ENCODE results near the gene TRAPPC10. TPM values are rescaled to one million over a fixed set of nuclear protein-coding genes. Genes with fewer than 3 reads are reported as not detected.

The TRAPPC10 gene
- total and polyA plus RNA-seq, 2 donors: 11.2 to 27.8 TPM

- H3K27ac ChIP-seq (ENCODE audit: low read depth): no peak overlapping the region
- DNase-seq (ENCODE audit: extremely low spot score): no peak
- H3K4me1 ChIP-seq (ENCODE audit: insufficient read depth): no peaks in the 10 kb centered on the region
- no peak overlapping the region for H3K4me3 ChIP-seq (ENCODE audit: low read depth, low read length)
- no peaks in the 10 kb centered on the region for H3K36me3 ChIP-seq (ENCODE audit: insufficient read depth)
- WGBS: 87% methylated on average over 5 of the region's 5 CpGs
Observed at GRCh38 chr21:44049182-44049581, 37.1 kb downstream of the TRAPPC10 start.

GRCh38 chr21:44049606-44050005 lies 37.5 kb downstream of the TRAPPC10 start:
- no peak for DNase-seq (ENCODE audit: extremely low spot score)
- no peaks in the 10 kb centered on the region for H3K4me1 ChIP-seq (ENCODE audit: insufficient read depth)
- H3K27ac ChIP-seq (ENCODE audit: low read depth): no peak overlapping the region
- no peak overlapping the region for H3K4me3 ChIP-seq (ENCODE audit: low read depth, low read length)
- WGBS: 96% methylated on average over 3 of the region's 3 CpGs
- no peaks in the 10 kb centered on the region for H3K36me3 ChIP-seq (ENCODE audit: insufficient read depth)

- Histone ChIP-seq H3K4me1 (ENCODE audit: insufficient read depth) (no peaks in the 10 kb centered on the region), H3K4me3 (ENCODE audit: low read depth, low read length) (no peak overlapping the region), H3K27ac (ENCODE audit: low read depth) (no peak overlapping the region), H3K36me3 (ENCODE audit: insufficient read depth) (no peaks in the 10 kb centered on the region)
- WGBS: 85% methylated on average over 5 of the region's 5 CpGs
- no peak for DNase-seq (ENCODE audit: extremely low spot score)
Observed at GRCh38 chr21:44050276-44050675, 38.2 kb downstream of the TRAPPC10 start.

- Histone ChIP-seq H3K4me3 (ENCODE audit: low read depth, low read length) (no peak overlapping the region), H3K36me3 (ENCODE audit: insufficient read depth) (no peaks in the 10 kb centered on the region), H3K4me1 (ENCODE audit: insufficient read depth) (no peaks in the 10 kb centered on the region), H3K27ac (ENCODE audit: low read depth) (no peak overlapping the region)
- 50% methylated on average over 11 of the region's 11 CpGs for WGBS
- no peak for DNase-seq (ENCODE audit: extremely low spot score)
Observed at GRCh38 chr21:44051462-44051941, 39.4 kb downstream of the TRAPPC10 start.

GRCh38 chr21:44052071-44052829 lies 40.1 kb downstream of the TRAPPC10 start:
- H3K4me1 ChIP-seq (ENCODE audit: insufficient read depth): no peaks in the 10 kb centered on the region
- no peak for DNase-seq (ENCODE audit: extremely low spot score)
- H3K27ac ChIP-seq (ENCODE audit: low read depth): no peak overlapping the region
- WGBS: 68% methylated on average over 14 of the region's 14 CpGs
- no peaks in the 10 kb centered on the region for H3K36me3 ChIP-seq (ENCODE audit: insufficient read depth)
- no peak overlapping the region for H3K4me3 ChIP-seq (ENCODE audit: low read depth, low read length)

GRCh38 chr21:44052830-44053226 lies 40.7 kb downstream of the TRAPPC10 start:
- WGBS: 92% methylated on average over 6 of the region's 6 CpGs
- H3K36me3 ChIP-seq (ENCODE audit: insufficient read depth): no peaks in the 10 kb centered on the region
- H3K27ac ChIP-seq (ENCODE audit: low read depth): no peak overlapping the region
- no peak for DNase-seq (ENCODE audit: extremely low spot score)
- H3K4me1 ChIP-seq (ENCODE audit: insufficient read depth): no peaks in the 10 kb centered on the region
- H3K4me3 ChIP-seq (ENCODE audit: low read depth, low read length): no peak overlapping the region

- no peaks in the 10 kb centered on the region for H3K4me1 ChIP-seq (ENCODE audit: insufficient read depth)
- DNase-seq (ENCODE audit: extremely low spot score): no peak
- H3K36me3 ChIP-seq (ENCODE audit: insufficient read depth): no peaks in the 10 kb centered on the region
- no peak overlapping the region for H3K4me3 ChIP-seq (ENCODE audit: low read depth, low read length)
- 98% methylated on average over 9 of the region's 9 CpGs for WGBS
- no peak overlapping the region for H3K27ac ChIP-seq (ENCODE audit: low read depth)
Observed at GRCh38 chr21:44053567-44053966, 41.5 kb downstream of the TRAPPC10 start.

- peak; percentile 26 for DNase-seq (ENCODE audit: extremely low spot score)
- H3K4me3 ChIP-seq (ENCODE audit: low read depth, low read length): no peak overlapping the region
- 76% methylated on average over 5 of the region's 5 CpGs for WGBS
- no peaks in the 10 kb centered on the region for H3K36me3 ChIP-seq (ENCODE audit: insufficient read depth)
- no peak overlapping the region for H3K27ac ChIP-seq (ENCODE audit: low read depth)
- H3K4me1 ChIP-seq (ENCODE audit: insufficient read depth): no peaks in the 10 kb centered on the region
Observed at GRCh38 chr21:44054710-44055109, 42.6 kb downstream of the TRAPPC10 start.

GRCh38 chr21:44057055-44057454 lies 44.9 kb downstream of the TRAPPC10 start:
- DNase-seq (ENCODE audit: extremely low spot score): no peak
- H3K36me3 ChIP-seq (ENCODE audit: insufficient read depth): no peaks in the 10 kb centered on the region
- 97% methylated on average over 9 of the region's 9 CpGs for WGBS

GRCh38 chr21:44057960-44058651 lies 46.0 kb downstream of the TRAPPC10 start:
- Histone ChIP-seq H3K27ac (ENCODE audit: low read depth) (no peak overlapping the region), H3K4me3 (ENCODE audit: low read depth, low read length) (no peak overlapping the region), H3K4me1 (ENCODE audit: insufficient read depth) (no peaks in the 10 kb centered on the region), H3K36me3 (ENCODE audit: insufficient read depth) (no peaks in the 10 kb centered on the region)
- no peak for DNase-seq (ENCODE audit: extremely low spot score)
- WGBS: 92% methylated on average over 15 of the region's 15 CpGs

More at GRCh38 chr21:44057055-44057454, 44.9 kb downstream of the TRAPPC10 start:
- Histone ChIP-seq H3K4me3 (ENCODE audit: low read depth, low read length) (no peak overlapping the region), H3K27ac (ENCODE audit: low read depth) (no peak overlapping the region), H3K4me1 (ENCODE audit: insufficient read depth) (no peaks in the 10 kb centered on the region)

- no peak overlapping the region for H3K4me3 ChIP-seq (ENCODE audit: low read depth, low read length)
- WGBS: 92% methylated on average over 12 of the region's 12 CpGs
- no peaks in the 10 kb centered on the region for H3K4me1 ChIP-seq (ENCODE audit: insufficient read depth)
- no peaks in the 10 kb centered on the region for H3K36me3 ChIP-seq (ENCODE audit: insufficient read depth)
- no peak overlapping the region for H3K27ac ChIP-seq (ENCODE audit: low read depth)
- no peak for DNase-seq (ENCODE audit: extremely low spot score)
Observed at GRCh38 chr21:44058652-44058964, 46.5 kb downstream of the TRAPPC10 start.

GRCh38 chr21:44058981-44059380 lies 46.9 kb downstream of the TRAPPC10 start:
- WGBS: 90% methylated on average over 17 of the region's 17 CpGs
- H3K27ac ChIP-seq (ENCODE audit: low read depth): no peak overlapping the region
- no peak overlapping the region for H3K4me3 ChIP-seq (ENCODE audit: low read depth, low read length)
- no peak for DNase-seq (ENCODE audit: extremely low spot score)
- no peaks in the 10 kb centered on the region for H3K4me1 ChIP-seq (ENCODE audit: insufficient read depth)
- no peaks in the 10 kb centered on the region for H3K36me3 ChIP-seq (ENCODE audit: insufficient read depth)

GRCh38 chr21:44059710-44060109 lies 47.6 kb downstream of the TRAPPC10 start:
- H3K4me3 ChIP-seq (ENCODE audit: low read depth, low read length): no peak overlapping the region
- no peak for DNase-seq (ENCODE audit: extremely low spot score)
- H3K4me1 ChIP-seq (ENCODE audit: insufficient read depth): no peaks in the 10 kb centered on the region
- no peak overlapping the region for H3K27ac ChIP-seq (ENCODE audit: low read depth)
- H3K36me3 ChIP-seq (ENCODE audit: insufficient read depth): no peaks in the 10 kb centered on the region
- 90% methylated on average over 4 of the region's 4 CpGs for WGBS

GRCh38 chr21:44062380-44062779 lies 50.3 kb downstream of the TRAPPC10 start:
- Histone ChIP-seq H3K4me3 (ENCODE audit: low read depth, low read length) (no peak overlapping the region), H3K4me1 (ENCODE audit: insufficient read depth) (no peaks in the 10 kb centered on the region), H3K36me3 (ENCODE audit: insufficient read depth) (no peaks in the 10 kb centered on the region), H3K27ac (ENCODE audit: low read depth) (no peak overlapping the region)
- 96% methylated on average over 7 of the region's 7 CpGs for WGBS
- DNase-seq (ENCODE audit: extremely low spot score): no peak
